ENCODE measurements around the gene ADGRD2. TPM values are rescaled to one million over a fixed set of nuclear protein-coding genes. Genes with fewer than 3 reads are reported as not detected.

Gene ADGRD2
- polyA plus RNA-seq, 1 donor (not counting 4 experiments of a cell fraction or from before 2014, with no cell fraction given), result not detected

- H3K4me3 ChIP-seq (ENCODE audit: control insufficient read depth in 2 of 3, extremely low read depth in 1 of 3, insufficient read depth in 2 of 3, low read depth in 1 of 3, low read length in 3 of 3), result no peak overlapping the region
- H3K9me3 ChIP-seq (ENCODE audit: control insufficient read depth, low read depth, low read length), result no peaks in the 10 kb centered on the region
- FAIRE-seq, result no peak
- TF ChIP-seq EZH2 (IDR thresholded peaks at IDR 0.05; ENCODE audit: low read length) (no peak), CTCF (optimal IDR thresholded peaks at IDR 0.05 in 1 of 3, IDR thresholded peaks at IDR 0.05 in 1 of 3, conservative IDR thresholded peaks at IDR 0.05 in 1 of 3; ENCODE audit: extremely low read depth in 1 of 3, insufficient read depth in 2 of 3, low read length in 3 of 3) (no peak)
- DNase-seq (ENCODE audit: low read depth, low spot score), result no peak
- H3K9ac ChIP-seq (ENCODE audit: control insufficient read depth, extremely low read depth, insufficient read depth, low read length), result no peak overlapping the region
- no peak overlapping the region for H3K27ac ChIP-seq (ENCODE audit: control insufficient read depth, insufficient read depth, low read length)
- H3K79me2 ChIP-seq (ENCODE audit: control insufficient read depth, insufficient read depth, low read length), result no peaks in the 10 kb centered on the region
- H3K4me1 ChIP-seq (ENCODE audit: control insufficient read depth, extremely low read depth, insufficient read depth, low read length), result no peaks in the 10 kb centered on the region
- no peaks in the 10 kb centered on the region for H4K20me1 ChIP-seq (ENCODE audit: control insufficient read depth, extremely low read depth, insufficient read depth, low read length)
- H3K27me3 ChIP-seq (ENCODE audit: control insufficient read depth, extremely low read depth, insufficient read depth, low read length), result no peaks in the 10 kb centered on the region
- no peak overlapping the region for H3K4me2 ChIP-seq (ENCODE audit: control insufficient read depth, extremely low read depth, insufficient read depth, low read depth, low read length)
- dilution Hi-C loops (cut with MboI; ENCODE audit: extremely low pct_ligation_motif_present, low sequenced_read_pairs), result loop anchor here (25.0 kb wide), 1 partner anchor 139 kb away; no protein-coding TSS in a partner anchor
- peaks cover 0 to 4% of the 10 kb centered on the region in 2 experiments for H3K36me3 ChIP-seq (ENCODE audit: control insufficient read depth in 2 of 2, extremely low read depth in 1 of 2, insufficient read depth in 2 of 2, low read length in 2 of 2)
- no peaks in the 10 kb centered on the region for H3K9me1 ChIP-seq (ENCODE audit: control insufficient read depth, extremely low read depth, insufficient read depth, low read length)
- no peak overlapping the region for H2AFZ ChIP-seq (ENCODE audit: control insufficient read depth, low read length)
Observed at GRCh38 chr9:124526174-124526573, 75.9 kb downstream of the ADGRD2 start.

DNA sequence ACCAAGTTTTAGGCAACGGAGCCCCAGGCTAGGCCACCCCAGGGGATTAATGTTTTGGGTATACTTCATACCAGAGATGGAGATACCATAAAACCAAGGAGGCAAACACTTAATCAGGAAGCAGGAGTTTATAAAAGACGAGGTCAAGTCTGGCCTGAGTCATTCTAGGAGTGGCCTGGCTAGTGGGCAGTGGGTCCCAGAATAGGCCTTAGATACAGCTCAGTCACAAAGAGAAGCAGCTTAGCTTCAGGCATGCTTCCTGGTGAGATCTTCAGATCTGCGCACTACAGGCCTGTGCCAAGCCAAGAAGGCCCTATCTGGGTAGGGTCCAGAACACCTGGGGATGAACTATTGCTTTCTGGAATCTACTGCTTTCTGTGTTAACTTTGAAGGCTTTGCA is 77.5 kb downstream of the ADGRD2 start:
- H3K9ac ChIP-seq (ENCODE audit: control insufficient read depth, extremely low read depth, insufficient read depth, low read length), result no peak overlapping the region
- H3K4me1 ChIP-seq (ENCODE audit: control insufficient read depth, extremely low read depth, insufficient read depth, low read length), result no peaks in the 10 kb centered on the region
- no peaks in the 10 kb centered on the region for H4K20me1 ChIP-seq (ENCODE audit: control insufficient read depth, extremely low read depth, insufficient read depth, low read length)
- no peak overlapping the region for H3K4me3 ChIP-seq (ENCODE audit: control insufficient read depth in 2 of 3, extremely low read depth in 1 of 3, insufficient read depth in 2 of 3, low read depth in 1 of 3, low read length in 3 of 3)
- DNase-seq (ENCODE audit: low read depth, low spot score), result no peak
- TF ChIP-seq EZH2 (IDR thresholded peaks at IDR 0.05; ENCODE audit: low read length), result no peak
- TF ChIP-seq CTCF (optimal IDR thresholded peaks at IDR 0.05 in 1 of 3, IDR thresholded peaks at IDR 0.05 in 1 of 3, conservative IDR thresholded peaks at IDR 0.05 in 1 of 3; ENCODE audit: extremely low read depth in 1 of 3, insufficient read depth in 2 of 3, low read length in 3 of 3), result no peak
- FAIRE-seq, result no peak
- H3K4me2 ChIP-seq (ENCODE audit: control insufficient read depth, extremely low read depth, insufficient read depth, low read depth, low read length), result no peak overlapping the region
- H3K9me1 ChIP-seq (ENCODE audit: control insufficient read depth, extremely low read depth, insufficient read depth, low read length), result no peaks in the 10 kb centered on the region
- no peaks in the 10 kb centered on the region for H3K27me3 ChIP-seq (ENCODE audit: control insufficient read depth, extremely low read depth, insufficient read depth, low read length)
- no peak overlapping the region for H3K27ac ChIP-seq (ENCODE audit: control insufficient read depth, insufficient read depth, low read length)
- H3K9me3 ChIP-seq (ENCODE audit: control insufficient read depth, low read depth, low read length), result no peaks in the 10 kb centered on the region
- H3K79me2 ChIP-seq (ENCODE audit: control insufficient read depth, insufficient read depth, low read length), result no peaks in the 10 kb centered on the region
- dilution Hi-C loops (cut with MboI; ENCODE audit: extremely low pct_ligation_motif_present, low sequenced_read_pairs), result loop anchor here (25.0 kb wide), 1 partner anchor 140 kb away; no protein-coding TSS in a partner anchor
- H3K36me3 ChIP-seq (ENCODE audit: control insufficient read depth in 2 of 2, extremely low read depth in 1 of 2, insufficient read depth in 2 of 2, low read length in 2 of 2), result peaks cover 0 to 4% of the 10 kb centered on the region in 2 experiments
- H2AFZ ChIP-seq (ENCODE audit: control insufficient read depth, low read length), result no peak overlapping the region

Other genes starting within 250 kb of the ADGRD2 start
- 43.5 to 62.3 TPM (median 56.4 TPM) in 3 replicates for gene NEK6, start 192.5 kb upstream of the ADGRD2 start, polyA plus RNA-seq
- gene PSMB7, start 35.0 kb upstream of the ADGRD2 start, polyA plus RNA-seq, result 353 to 388 TPM (median 360 TPM) in 3 replicates
- not detected in 3 replicates for gene NR5A1, start 56.9 kb downstream of the ADGRD2 start, polyA plus RNA-seq

All from keratinocyte (primary cell).